NCI-H2196 treated with DMSO at 0.1 percent for 48 hours (cell line): ENCODE results near the gene ADAMTS17.

Experiments
- DNase-seq: peaks from one replicate; lab custom pipeline; 2025; ENCODE audit not compliant: unreplicated experiment; lab: John Stamatoyannopoulos, UW

The ADAMTS17 gene

DNA sequence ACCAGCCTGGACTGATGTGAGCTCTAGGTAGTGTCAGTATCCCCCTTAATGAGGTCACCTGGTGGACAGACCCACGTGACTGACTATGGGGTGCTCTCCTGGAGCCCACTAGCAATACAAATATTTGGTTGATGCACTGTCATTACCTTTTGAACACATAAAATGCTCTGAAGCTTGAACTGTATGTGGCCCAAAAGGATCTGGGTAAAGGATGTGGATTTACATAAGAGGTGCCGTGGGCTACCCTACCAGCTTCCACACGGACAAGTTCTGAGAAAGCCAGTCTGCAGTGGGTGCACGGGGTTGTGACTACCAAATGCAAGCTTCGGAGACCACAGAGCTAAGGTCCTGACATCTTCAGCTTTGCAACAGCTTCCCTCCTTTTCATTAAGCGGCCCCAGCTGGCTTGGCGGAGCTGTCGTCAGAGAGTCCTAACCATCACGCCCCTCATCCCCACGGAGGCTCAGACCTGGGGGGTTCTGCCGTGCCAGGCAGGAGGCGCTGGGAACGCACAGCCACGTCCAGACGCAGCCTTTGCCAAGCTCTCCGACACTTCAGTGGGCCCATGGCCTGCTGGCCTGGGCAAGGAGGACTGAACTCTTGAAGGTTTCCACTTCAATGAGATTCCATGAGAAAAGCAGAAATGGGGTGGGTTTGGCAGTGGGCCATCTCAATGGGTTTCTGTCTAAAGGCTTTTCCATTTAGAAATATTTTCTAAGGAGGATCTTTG, 228.3 kb downstream of the ADAMTS17 start:
- no peak for DNase-seq

DNA sequence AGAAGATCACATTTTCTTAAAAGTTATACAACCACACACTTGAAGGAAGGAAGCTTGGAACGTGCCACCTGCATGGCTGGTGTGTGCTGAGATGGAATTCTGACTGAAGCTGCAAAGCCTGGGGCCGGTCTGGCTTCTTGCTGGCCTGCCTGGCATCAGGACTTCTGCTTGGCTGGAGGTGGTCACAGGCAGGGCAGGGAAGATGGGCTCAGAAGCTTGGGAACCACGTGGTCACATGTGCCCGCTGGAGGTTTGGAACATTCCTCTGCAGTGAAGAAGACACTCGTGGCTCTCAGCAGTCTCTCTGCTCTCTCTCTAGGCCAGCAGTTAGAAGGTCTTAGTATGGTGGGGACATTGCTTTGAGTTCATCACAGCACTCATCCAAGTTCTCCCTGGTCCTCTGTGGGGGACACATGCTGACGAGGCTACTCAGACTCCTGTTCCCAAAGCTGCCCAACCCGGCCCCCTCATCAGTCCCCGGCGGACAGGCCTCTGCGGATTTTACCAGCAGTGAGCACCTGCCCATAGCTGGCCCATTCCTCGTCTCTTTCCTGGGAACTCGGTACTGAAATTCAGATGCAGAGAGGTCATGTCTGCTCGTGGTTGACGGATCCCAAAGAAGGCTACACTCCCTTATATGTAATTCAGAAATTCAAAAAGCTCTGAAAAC, 229.0 kb downstream of the ADAMTS17 start:
- no peak for DNase-seq

DNA sequence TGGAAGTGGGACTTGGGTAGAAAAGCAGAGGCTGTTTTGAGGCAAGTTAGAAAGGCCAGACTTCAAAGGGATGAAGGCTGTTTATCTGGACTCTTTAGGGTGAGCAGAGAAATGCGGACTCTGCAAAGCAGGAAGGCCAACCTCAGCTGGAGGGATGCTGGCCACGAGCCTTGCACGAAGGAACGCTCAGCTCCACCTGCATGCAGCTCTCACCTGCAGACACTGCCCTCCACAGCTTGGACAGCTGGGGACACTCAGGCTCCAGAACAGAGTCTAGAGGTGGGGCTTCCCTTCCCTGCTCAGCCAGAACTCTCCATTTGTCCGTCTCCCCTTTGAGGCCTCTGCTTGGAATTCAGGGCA, 229.7 kb downstream of the ADAMTS17 start:
- no peak for DNase-seq

DNA sequence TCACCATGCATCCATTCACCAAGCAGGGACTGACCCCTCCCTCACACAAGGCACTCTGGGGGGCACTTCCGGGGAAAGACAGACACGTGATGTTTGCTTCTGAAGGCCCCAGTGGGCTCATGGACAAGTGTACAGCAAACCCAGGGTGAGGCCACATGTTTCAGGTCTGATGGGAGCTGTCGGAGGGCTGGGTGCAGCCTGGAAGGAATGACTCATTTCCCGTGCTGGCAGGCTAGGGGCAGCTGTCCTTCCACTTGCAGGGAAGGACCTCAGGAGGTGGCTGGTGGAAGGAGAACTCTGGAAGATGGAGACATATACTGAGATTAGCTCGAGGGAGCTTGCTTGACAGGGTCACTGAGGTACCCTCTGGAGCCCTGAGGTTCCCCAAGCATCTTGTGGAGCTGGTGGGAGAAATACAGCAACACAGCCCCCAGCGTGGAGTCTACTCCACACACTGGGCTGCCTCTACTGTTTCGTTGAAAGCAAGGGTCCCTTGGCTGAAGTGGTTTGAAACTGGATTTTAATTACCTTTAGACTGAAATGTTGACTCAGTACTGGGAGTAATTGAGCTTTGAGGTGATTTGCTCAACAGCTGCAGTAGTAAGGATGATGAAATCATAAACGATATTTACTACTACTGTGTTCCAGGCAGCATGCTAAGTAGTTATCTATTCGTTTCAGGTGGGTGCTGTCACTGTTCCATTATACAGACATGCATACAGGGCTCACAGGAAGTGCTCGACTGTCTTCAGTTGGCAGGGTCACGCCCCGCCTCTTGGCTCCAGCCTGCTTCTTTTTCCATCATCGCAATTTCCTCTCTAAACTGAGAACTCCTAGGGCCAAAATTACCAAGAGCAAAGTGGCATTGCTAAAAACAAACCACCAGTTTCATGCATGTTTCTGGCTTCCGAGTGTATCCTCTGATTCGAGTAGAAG, 230.4 kb downstream of the ADAMTS17 start:
- no peak for DNase-seq

DNA sequence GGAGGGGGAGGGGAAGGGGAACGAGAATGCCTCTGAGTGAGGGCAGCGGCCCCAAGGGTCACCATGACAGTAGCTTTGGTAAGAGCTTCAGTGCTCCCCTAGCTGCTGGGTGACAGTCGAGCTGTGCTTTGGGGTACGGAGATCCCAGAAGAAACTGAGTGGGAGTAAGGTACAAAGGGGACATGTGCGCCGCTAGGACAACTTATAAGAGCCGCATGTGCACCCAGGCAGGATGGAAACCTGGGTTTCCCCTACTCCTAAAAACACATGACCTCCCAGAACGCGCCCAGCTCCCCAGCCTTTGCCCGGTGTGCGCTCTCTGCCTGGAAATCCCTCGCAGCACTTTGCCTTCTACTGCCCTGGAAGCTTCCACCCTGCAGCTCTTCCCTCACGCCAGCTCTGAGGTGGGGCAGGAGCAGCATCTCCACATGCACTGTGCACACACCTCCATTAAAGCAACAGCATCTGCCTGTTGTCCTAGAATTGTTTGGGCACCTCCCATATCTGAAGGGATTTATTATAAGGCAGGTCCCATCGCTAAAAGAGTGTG, 232.2 kb downstream of the ADAMTS17 start:
- no peak for DNase-seq

DNA sequence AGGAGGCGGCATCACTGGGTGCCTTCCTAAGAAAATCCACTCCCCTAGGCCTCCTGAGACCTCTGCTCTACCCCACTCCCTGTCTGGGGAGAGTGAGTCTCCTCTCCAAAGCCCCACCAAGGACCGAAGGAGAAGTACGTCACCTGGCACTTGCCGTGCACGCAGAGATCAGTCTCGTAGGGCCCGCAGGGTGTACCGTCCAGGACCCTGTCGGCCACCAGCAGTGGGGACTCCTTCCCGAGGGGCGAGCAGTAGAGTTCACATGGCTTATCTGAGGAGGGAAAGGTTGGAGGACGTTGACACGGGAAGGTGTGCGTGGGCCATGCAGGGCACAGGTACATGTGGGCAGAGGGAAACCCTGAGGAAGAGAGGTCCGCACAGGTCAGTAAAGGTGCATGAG, 232.9 kb downstream of the ADAMTS17 start:
- no peak for DNase-seq

DNA sequence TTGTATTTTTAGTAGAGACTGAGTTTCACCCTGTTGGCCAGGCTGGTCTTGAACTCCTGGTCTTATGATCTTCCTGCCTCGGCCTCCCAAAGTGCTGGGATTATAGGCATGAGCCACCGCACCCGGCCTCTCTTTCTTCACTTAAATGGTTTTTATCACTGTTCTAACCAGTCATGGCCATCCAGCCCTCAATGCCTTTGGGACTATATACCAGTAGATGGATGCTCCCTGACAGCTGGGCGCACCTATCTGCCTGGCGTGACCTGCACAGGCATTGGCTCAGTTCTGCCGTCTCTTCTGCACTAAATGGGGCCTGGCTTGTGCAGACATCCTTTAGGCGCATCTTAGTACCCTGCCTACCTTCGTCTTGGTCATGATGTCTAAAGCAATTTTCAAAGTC, 233.4 kb downstream of the ADAMTS17 start:
- no peak for DNase-seq

DNA sequence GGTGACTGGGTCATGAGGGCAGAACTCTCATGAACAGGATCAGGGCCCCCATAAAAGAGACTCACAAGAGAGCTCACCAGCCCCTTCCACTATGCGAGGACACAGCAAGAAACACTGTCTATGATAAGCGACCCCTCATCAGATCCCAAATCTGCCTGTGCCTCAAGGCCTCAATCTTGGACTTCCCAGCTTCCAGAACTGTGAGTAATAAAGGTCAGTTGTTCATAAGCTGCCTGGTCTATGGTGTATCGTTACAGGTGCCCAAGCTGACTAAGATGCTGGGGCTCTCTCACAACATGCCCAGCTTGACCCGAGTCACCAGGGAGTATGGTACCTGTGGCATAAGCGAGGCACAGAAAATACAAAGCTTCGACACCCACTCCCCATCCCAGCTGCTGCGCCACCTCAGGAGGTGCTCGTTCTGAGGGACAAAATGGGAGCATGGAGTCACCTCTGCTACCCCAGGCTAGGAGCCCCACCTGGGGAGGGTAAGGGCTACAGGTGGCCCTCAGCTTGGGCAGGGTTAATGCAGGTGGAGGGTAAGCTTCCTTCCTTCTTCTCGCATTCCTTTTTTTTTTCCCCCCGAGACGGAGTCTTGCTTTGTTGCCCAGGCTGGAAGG, 234.1 kb downstream of the ADAMTS17 start:
- no peak for DNase-seq

DNA sequence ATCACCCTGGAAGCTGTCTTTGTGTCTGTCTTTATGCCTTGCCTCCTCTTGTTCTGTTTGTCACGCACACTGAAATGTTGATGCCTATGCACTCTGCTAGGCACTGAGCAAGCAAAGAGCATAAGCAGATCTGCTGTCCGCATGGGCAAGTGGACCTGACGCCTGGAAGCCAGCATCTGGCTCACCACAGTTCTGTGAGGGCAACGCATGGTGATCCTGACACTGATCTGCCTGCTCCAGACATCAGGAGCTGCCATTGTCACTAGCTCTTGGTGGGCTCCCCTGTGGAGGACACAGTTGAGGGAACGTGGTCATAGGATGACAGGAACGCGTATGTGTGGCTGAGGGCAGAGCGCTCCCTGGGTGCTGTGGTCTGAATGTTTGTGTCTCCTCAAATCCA, 234.6 kb downstream of the ADAMTS17 start:
- DNase-seq, result no peak

DNA sequence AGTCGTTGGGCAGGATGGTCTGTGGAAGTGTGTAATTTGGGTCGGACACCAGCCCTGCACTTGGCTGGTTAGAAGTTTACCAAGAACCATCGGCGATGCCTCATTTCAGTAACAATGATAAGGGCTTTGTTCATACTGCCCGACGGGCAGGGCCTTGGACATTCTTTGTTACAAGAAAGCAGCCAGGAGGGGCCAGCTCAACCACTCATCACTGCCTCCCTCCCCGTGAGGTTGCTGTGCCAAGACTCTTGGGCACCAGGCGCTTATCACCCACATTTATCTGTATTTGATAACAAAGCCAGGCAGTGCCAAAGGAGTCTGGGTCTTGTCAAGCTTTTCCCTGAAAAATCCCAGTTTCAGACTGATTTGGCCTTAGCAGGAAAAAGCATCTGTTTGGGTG, 235.0 kb downstream of the ADAMTS17 start:
- DNase-seq, result no peak

DNA sequence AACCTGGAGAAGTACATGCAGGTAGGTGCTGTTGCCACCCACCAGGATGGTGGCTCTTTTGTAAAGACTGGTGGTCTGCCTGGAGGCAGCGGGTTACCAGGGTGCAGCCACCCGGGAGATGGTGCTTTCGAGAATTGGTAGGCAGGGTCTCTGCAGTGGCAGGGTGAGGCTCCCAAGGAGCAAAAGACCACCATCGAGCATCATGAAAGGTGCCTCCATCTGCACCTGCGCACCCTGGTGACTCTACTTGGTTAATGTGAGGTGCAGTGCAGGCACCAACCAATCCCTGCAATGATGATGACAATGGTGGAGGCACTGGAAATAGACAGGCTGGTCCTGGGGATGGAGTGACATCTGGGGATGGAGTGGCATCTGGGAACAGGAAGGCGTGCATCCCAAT, 236.7 kb downstream of the ADAMTS17 start:
- no peak for DNase-seq

DNA sequence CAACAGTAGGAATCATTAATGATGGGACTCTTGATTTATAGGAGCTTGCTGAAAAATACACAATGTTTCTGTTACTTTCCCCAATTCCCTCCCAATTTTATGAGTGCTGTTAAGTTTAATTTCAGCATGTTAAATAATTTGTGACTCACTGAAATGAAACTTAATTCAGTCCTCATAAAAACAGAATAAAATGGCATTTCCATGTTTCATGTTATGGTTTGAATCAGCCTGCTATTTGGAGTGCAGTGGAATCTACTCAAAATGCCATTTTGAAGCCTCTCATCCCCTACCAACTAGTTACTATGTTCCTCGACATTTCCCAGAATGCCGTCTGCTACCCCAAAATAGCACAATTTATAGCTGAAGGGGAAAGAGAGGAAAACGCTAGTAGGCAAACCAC, 237.5 kb downstream of the ADAMTS17 start:
- DNase-seq, result no peak

DNA sequence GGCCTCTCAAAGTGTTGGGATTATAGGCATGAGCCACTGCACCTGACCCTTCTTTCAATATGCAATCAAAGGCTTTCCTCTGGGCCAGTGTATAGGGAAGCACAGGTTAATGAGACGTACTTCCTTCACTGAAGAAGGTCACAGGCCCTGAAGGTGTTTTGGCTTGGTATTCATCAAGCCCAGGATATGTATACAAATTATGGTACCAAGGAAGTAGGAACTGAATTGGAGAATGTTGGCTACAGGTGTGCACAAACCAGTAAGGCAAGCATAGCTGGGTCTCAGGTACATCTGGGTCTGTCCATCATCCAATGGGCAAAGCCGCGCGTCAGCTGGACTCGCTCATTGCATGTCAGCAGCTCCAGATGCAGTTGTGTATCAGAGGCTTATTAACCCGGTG, 237.9 kb downstream of the ADAMTS17 start:
- DNase-seq, result no peak

DNA sequence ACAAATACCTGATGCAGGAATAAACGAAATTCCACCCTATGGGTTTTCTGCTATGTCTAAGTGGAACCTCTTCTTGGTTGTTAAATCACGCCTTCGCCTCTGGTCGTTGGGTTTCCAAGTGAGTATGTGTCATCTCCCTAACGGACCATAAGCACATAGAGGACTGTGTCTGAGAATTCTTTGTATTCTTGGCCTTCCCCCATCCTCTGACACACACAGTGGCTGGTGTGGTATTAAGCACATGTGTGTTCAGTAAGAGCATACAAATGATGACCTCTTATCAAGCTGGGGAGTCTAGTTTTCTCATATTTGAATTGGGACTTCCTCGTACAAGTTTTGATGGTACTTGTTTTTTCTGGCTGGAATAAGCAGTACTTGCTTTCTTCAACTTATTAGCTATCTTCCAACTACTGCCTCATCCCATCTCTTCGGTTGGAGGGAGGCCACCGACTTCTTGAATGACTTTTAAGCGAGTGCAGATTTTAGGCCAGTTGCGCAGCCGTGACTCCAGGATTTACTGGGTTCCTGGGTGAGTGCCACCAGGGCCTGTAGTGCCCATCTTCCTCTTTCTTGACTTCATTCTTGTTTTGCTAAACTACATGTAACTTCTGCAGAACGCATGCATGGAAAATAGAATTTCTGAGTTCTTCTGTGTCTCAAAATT, 240.2 kb downstream of the ADAMTS17 start:
- DNase-seq, result no peak

DNA sequence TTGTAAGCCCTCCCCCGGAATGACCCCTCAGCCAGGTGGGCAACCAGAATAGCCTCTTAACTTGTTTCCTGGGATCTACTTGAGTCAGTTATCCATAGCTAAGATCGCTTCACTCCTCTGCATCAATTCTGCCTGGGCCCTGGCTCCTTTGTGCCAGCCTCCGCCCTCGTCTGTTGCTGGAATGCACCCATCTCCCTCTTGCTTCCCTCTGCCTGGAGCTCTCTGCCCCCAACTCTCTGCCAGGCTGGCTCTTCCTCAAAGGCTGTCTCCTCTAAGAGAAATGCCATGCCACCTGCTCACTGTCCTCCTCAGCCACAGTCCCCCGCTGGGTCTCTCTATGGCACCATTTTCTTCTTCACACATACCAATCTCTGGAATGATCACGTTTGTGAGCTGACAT, 240.8 kb downstream of the ADAMTS17 start:
- DNase-seq, result no peak

DNA sequence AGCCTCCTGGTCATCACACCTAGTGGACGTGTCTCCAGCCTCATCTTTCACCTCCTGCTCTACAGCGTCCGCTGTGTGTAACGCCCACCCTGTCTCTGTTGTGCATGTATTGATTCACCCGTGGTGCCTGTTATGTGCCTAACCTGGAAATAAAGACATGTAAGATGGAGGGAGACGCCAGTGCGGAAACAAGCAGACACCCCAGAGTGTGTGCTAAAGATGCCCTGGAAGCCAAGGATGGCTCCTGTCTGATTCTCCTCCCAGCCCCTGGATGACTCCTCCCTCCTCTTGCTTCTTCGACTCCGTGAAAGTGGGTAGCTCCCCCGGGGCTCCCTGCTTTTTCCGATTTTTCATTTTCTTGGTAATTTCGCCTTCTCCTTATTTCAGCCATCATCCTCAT, 241.8 kb downstream of the ADAMTS17 start:
- no peak for DNase-seq

DNA sequence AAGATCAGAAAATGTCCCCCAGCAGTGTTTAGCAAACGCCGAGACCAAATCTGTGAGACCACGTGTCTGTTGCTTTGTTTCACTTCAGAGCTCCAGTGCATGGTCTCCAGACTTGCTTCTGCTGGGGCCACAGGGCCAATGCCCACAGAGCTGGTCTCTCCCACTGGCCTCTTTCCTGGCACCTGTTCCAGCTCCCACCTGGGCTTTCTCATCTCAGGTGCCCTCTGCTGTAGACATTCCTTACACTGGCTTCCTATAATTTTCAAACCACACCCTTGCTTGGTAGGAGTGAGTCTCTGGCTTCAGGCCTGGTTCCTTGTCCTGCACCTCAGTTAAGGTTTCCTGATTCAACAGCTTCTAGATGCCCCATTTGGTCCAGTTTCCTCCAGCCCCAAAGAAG, 243.1 kb downstream of the ADAMTS17 start:
- DNase-seq, result no peak

DNA sequence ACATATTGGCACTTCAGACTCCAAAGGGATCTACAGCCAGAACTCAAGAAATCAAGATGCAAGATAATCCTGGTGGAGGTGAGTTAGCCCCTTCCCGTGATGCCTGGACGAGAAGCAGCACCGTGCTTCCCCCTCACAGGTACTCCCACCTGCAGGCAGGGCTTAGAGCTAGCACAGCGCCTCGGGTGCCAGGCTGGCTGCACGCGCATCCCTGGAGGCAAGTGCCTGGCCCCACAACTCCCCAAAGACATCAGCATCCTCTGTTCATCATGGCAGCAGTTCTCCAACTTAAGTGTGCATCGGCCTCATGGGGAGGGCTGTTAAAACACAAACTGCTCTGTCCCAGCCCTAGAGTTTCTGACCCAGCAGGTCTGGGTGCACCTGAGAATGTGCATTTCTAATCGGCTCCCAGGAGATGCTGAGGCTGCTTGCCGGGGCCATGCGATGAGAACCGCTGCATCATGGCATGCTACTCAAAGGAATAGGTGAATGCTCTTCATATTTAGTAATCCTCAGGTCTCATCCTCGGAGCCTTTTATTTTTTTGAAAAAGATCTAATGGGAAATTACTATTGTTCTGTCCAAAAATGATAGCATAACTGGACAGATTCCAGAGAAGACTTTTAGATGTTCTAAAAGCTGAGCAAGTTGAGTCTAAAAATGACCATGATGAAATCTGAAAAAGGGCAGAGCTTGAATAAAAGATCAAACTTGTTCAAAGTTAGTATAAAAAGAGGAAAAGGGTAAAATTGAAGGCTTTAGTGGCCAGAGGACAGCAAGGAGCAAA, 244.2 kb downstream of the ADAMTS17 start:
- no peak for DNase-seq

DNA sequence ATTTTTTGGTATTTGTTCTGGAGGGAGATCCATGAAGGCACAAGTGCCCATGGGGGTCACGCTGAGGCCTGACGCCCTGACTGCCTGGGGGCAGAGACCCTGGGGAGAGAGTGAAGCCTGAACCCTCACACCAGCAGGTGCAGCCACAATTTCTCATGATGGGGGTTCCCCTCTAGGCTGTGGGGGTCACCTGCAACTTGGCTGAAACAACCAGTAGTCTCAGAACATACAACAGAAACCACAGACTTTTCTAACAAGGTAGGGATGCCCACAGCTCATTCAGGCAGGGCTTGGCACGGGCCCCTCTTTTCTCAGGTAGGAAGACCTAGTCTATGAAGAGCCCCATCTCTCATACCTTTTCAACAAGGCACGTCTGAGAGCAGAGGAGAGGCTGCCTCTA, 245.1 kb downstream of the ADAMTS17 start:
- no peak for DNase-seq

DNA sequence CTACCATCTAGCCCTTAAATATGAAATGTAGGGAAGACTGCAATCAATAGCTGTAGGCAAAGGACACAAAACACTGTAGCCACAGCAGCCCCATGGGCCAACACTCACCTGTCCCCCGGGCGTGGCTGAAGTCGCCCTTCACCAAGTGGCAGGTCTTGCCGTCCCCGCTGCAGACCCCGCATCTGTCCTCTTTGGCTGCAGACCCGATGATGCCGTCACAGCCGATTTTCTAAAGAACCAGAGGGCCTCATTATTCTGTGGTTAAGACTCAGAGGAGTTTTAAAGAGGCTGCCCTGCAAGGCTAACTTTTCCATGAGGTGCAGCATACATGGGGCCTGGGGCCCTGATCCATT, 245.6 kb downstream of the ADAMTS17 start:
- no peak for DNase-seq
